NK-92 treated with Interleukin-12 subunit alpha and Interleukin-12 subunit beta, amount 100 ng/mL, for 24 hours (cell line): Measurements from ENCODE around the gene SLC17A7.

Experiments
- DNase-seq: peaks from one replicate; lab custom pipeline; 2025; lab: John Stamatoyannopoulos, UW

Gene SLC17A7

GRCh38 chr19:49408816-49409440 lies 32.4 kb downstream of the SLC17A7 start:
- no peak for DNase-seq

GRCh38 chr19:49407482-49408015 lies 33.8 kb downstream of the SLC17A7 start:
- DNase-seq = no peak

- no peak for DNase-seq
Measured at GRCh38 chr19:49407079-49407478, 34.2 kb downstream of the SLC17A7 start.

DNA sequence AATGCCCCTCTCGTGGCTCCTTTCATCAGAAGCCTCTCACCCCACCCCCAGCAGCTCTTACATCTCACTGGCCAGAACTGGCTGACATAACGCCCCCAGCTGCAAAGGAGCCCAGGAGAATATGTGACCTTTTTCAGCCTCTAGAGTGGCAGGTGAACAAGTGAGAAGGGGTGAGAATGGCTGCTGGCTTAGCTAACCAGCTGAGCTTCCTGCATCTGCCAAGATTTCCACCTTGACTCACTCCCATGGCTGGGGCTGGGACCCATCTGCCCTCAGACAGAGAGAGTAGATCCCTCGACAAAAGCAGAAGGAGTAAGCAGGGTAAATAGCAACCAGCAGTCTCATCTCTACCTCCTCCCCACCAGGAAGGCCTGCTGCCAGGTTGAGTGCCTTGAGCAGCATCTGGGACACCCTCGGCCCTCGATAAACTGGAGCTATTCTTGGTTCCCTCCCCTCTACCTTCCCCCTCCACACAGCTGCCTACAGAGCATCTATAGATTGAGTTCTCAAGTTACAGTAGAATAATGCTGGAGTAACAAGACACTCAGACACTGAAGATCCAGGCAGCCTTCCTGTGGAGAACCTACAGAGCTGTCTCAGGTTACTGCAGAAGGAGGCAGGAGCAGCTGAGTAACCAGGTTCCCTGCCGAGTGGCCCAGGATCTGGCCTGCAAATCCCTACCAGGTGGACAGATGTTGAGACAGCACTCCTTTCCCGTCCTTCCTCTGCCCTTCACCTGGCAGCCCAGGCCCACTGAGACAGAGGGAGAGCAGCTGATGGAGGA lies 37.7 kb downstream of the SLC17A7 start:
- DNase-seq = no peak

DNA sequence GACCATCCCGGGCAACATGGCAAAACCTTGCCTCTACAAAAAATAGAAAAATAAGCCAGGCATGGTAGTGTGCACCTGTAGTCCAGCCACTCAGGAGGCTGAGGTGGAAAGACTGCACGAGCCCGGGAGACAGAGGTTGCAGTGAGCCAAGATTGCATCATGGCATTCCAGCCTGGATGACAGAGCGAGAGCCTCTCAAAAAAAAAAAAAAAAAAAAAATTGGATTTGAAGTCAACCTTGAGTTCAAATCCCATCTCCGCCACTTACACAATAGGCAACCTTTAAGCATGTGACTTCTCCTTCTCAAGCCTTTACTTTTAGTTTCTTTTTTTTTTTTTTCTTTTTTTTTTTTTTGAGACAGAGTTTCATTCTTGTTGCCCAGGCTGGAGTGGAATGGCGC lies 41.3 kb downstream of the SLC17A7 start:
- no peak for DNase-seq

- DNase-seq = no peak
Measured at GRCh38 chr19:49398931-49399330, 42.4 kb downstream of the SLC17A7 start.

DNA sequence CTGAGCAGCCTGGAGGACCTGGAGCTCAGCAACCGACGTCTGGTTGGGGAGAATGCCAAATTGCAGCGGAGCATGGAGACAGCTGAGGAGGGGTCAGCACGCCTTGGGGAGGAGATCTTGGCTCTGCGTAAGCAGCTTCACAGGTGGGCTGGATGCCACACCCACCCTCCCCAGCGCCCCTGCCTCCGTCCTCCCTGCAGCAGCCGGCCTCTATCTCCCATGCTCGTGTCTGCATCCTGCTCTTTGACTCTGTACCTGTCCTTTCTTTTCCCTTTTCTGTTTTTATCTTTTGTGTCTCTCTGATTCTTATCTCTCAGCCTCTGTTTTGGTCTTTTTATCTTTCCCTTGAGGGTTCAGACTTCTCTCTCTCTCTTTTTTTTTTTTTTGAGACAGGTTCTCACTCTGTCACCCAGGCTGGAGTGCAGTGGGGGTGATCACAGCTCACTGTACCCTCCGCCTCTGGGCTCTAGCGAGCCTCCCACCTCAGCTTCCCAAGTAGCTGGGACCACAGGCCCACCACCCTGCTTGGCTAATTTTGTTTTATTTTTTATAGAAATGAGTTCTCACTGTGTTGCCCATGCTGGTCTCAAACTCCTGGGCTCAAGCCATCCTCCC lies 43.2 kb downstream of the SLC17A7 start:
- DNase-seq = no peak

DNA sequence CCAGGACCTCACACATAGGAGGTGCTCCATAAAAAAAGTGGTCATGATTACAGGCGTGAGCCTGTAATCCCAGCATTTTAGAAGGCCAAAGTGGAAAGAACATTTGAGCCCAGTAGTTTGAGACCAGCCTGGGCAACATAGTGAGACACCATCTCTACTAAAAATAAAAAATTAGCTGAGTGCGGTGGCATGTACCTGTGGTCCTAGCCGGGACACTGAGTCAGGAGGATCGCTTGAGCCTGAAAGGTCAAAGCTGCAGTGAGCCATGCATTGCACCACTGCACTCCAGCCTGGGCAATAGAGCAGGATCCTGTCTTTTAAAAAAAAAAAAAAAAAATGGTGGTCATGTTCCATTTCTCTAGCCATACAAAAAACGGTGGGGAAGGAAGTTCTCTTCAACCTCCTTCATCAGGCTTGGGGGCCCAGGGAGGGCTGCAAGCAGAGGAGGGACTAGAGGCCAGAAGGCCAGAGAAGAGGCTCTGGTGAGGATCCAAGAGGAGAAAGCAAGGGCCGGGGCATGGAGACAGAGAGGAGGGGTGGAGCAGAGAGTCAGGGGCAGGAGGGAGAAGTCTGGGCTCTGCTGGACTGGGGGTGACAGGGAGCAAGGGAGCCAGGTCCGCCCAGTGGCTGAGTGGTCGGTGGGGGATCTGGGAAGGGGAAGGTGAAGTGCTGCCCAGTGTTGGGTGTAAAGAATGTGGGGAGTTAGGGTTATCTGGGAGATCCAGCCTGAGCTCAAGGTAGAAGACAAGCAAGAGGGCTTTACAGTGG lies 44.4 kb downstream of the SLC17A7 start:
- DNase-seq = no peak

GRCh38 chr19:49395581-49396407 lies 45.5 kb downstream of the SLC17A7 start:
- no peak for DNase-seq

- no peak for DNase-seq
Measured at GRCh38 chr19:49393881-49394280, 47.4 kb downstream of the SLC17A7 start.

- peak; percentile 61 for DNase-seq
Measured at GRCh38 chr19:49391581-49392399, 49.5 kb downstream of the SLC17A7 start.

- no peak for DNase-seq
Measured at GRCh38 chr19:49390929-49391359, 50.4 kb downstream of the SLC17A7 start.

DNA sequence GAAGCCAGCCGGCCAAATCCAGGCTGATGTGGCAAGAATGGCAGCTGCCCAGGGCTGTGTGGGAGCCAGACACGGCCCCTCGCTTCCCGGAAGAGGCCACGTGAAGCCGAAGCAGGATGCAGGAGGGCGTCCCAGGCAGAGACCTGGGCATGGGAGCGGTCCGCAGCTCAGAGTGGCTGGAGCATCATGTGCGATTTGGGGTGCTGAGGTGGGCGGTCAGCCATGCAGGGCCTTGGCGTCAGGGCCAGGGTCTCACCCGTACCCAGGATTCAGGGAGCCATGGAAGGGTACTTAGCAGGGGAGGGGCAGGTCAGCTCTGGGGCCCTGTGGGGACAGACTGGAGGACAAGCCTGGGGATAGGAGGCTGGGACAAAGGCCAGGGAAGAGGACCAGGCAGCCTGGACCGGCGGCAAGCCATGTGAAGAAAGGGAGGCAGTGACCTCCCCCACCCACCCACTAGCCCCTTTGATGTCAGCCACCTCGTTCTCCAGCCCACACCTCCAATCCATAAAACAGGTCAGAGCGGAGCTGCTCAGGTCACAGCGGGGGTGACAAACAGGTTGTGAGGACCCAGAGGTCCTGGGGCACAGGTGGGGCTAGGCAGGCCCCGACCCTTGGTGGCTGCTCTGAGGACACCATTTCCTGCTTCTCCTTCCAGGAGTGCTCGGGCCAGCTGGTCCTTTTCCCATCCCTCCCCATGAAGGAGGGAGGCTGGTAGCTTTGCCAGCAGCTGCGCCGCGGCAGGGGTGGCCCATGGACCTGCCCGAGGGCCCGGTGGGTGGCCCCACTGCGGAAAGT lies 51.0 kb downstream of the SLC17A7 start:
- no peak for DNase-seq

GRCh38 chr19:49389406-49389805 lies 51.9 kb downstream of the SLC17A7 start:
- DNase-seq = no peak

GRCh38 chr19:49387936-49388372 lies 53.4 kb downstream of the SLC17A7 start, which contains the start of gene KASH5:
TSS of gene KASH5 (plus strand) at chr19:49388249. CDS start at chr19:49390884, 2,635 bp downstream.
- DNase-seq = no peak

GRCh38 chr19:49383599-49383998 lies 57.7 kb downstream of the SLC17A7 start:
- no peak for DNase-seq

- no peak for DNase-seq
Measured at GRCh38 chr19:49382639-49383038, 58.7 kb downstream of the SLC17A7 start.

DNA sequence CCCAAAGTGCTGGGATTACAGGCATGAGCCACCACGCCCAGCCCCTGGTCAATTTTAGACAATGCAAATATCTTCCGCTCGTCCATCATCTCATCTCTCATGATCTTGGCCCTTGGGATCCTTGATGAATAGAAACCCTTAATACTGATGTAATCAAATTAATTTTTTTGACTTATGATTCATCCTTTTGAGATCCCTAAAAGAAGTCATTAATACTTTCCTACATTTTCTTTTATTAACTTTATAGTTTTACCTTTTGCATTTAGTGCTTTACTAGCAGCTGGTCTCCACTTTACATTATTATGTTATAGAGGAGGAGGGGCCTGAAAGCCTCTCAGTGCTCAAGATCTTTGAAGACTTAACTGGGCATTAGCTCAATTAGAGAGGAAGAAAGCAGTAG lies 60.9 kb downstream of the SLC17A7 start:
- no peak for DNase-seq
